Activated T-helper 2 cell treated with anti-CD3 and anti-CD28 coated beads, Interferon-gamma antibody, Interleukin-2, Interleukin-4, amounts not matched to agents 10 μg/mL and 5 μg/mL and 100 μg/mL, durations not matched to agents 14 hours and 24 hours and 36 hours (primary cell): ENCODE results near the gene AGXT. TPM values are rescaled to one million over a fixed set of nuclear protein-coding genes. Genes with fewer than 3 reads are reported as not detected.

Source experiments
- DNase-seq: peaks from one replicate; pipeline ENCODE4 v3.0.0; 2021; ENCODE audit warnings: low spot score
- H3K27ac Mint-ChIP-seq: one replicate; pipeline ENCODE4 v1.8.0; 2021; ENCODE audit warnings: mixed read lengths
- H3K27me3 Mint-ChIP-seq: one replicate; pipeline ENCODE4 v1.8.0; 2021; ENCODE audit warnings: low read depth, mixed read lengths
- H3K36me3 Mint-ChIP-seq: one replicate; pipeline ENCODE4 v1.8.0; 2021; ENCODE audit warnings: low read depth, mixed read lengths
- H3K4me1 Mint-ChIP-seq: one replicate; pipeline ENCODE4 v1.8.0; 2021; ENCODE audit warnings: low read depth, mixed read lengths
- H3K4me3 Mint-ChIP-seq: one replicate; pipeline ENCODE4 v1.8.0; 2021; ENCODE audit warnings: low read depth, mild to moderate bottlenecking, moderate library complexity, mixed read lengths
- H3K9me3 Mint-ChIP-seq: one replicate; pipeline ENCODE4 v1.8.0; 2021; ENCODE audit warnings: mixed read lengths
- intact Hi-C: fragments of 100-400 bp; cut with micrococcal nuclease; formaldehyde crosslinking; loops from one replicate; pipeline ENCODE4 v1.15.1; 2023
- total RNA-seq: library from RNA; stranded (reverse); gene quantifications from 2 replicates; pipeline ENCODE4 v1.2.3, GENCODE V29; 2022

AGXT gene
- total RNA-seq, 1 donor from 2014 or later: not detected

GRCh38 chr2:240864475-240864874 lies 4.1 kb upstream of the AGXT start:
- Mint-ChIP-seq H3K4me3 (no peak overlapping the region), H3K36me3 (no peaks in the 10 kb centered on the region), H3K9me3 (no peaks in the 10 kb centered on the region), H3K27ac (no peak overlapping the region), H3K4me1 (no peaks in the 10 kb centered on the region), H3K27me3 (peaks cover 25% of the 10 kb centered on the region)
- intact Hi-C loops: no loop called here
- DNase-seq: no peak

- H3K27ac Mint-ChIP-seq: no peak overlapping the region
- no peak overlapping the region for H3K4me3 Mint-ChIP-seq
- DNase-seq: no peak
- intact Hi-C loops: no loop called here
- peaks cover 25% of the 10 kb centered on the region for H3K27me3 Mint-ChIP-seq
- no peaks in the 10 kb centered on the region for H3K9me3 Mint-ChIP-seq
- H3K36me3 Mint-ChIP-seq: no peaks in the 10 kb centered on the region
- H3K4me1 Mint-ChIP-seq: no peaks in the 10 kb centered on the region
Measured at GRCh38 chr2:240865391-240865790, 3.2 kb upstream of the AGXT start.

GRCh38 chr2:240869109-240869955 lies 708 bp downstream of the AGXT start:
- no peak for DNase-seq
- intact Hi-C loops: no loop called here
- no peaks in the 10 kb centered on the region for H3K36me3 Mint-ChIP-seq
- no peaks in the 10 kb centered on the region for H3K4me1 Mint-ChIP-seq
- H3K27me3 Mint-ChIP-seq: peaks cover 8% of the 10 kb centered on the region
- H3K9me3 Mint-ChIP-seq: no peaks in the 10 kb centered on the region
- no peak overlapping the region for H3K4me3 Mint-ChIP-seq
- H3K27ac Mint-ChIP-seq: no peak overlapping the region

GRCh38 chr2:240869956-240870875 lies 1.6 kb downstream of the AGXT start:
- H3K36me3 Mint-ChIP-seq: no peaks in the 10 kb centered on the region
- no peak overlapping the region for H3K27ac Mint-ChIP-seq
- no peak overlapping the region for H3K4me3 Mint-ChIP-seq
- DNase-seq: no peak
- peaks cover 3% of the 10 kb centered on the region for H3K27me3 Mint-ChIP-seq
- H3K9me3 Mint-ChIP-seq: no peaks in the 10 kb centered on the region
- intact Hi-C loops: no loop called here
- H3K4me1 Mint-ChIP-seq: no peaks in the 10 kb centered on the region

- H3K36me3 Mint-ChIP-seq: no peaks in the 10 kb centered on the region
- intact Hi-C loops: no loop called here
- no peak overlapping the region for H3K4me3 Mint-ChIP-seq
- no peaks in the 10 kb centered on the region for H3K27me3 Mint-ChIP-seq
- no peaks in the 10 kb centered on the region for H3K9me3 Mint-ChIP-seq
- no peak for DNase-seq
- H3K27ac Mint-ChIP-seq: no peak overlapping the region
- no peaks in the 10 kb centered on the region for H3K4me1 Mint-ChIP-seq
Measured at GRCh38 chr2:240871071-240871958, 2.7 kb downstream of the AGXT start.

GRCh38 chr2:240872317-240873097 lies 3.9 kb downstream of the AGXT start:
- no peak for DNase-seq
- Mint-ChIP-seq H3K36me3 (no peaks in the 10 kb centered on the region), H3K4me1 (no peaks in the 10 kb centered on the region), H3K4me3 (no peak overlapping the region), H3K27ac (no peak overlapping the region), H3K9me3 (no peaks in the 10 kb centered on the region), H3K27me3 (no peaks in the 10 kb centered on the region)
- intact Hi-C loops: no loop called here

- no peaks in the 10 kb centered on the region for H3K36me3 Mint-ChIP-seq
Measured at GRCh38 chr2:240873098-240873788, 4.6 kb downstream of the AGXT start.

GRCh38 chr2:240873805-240874714 lies 5.4 kb downstream of the AGXT start:
- Mint-ChIP-seq H3K4me3 (no peak overlapping the region), H3K36me3 (no peaks in the 10 kb centered on the region), H3K4me1 (no peaks in the 10 kb centered on the region), H3K27ac (no peak overlapping the region), H3K9me3 (no peaks in the 10 kb centered on the region), H3K27me3 (no peaks in the 10 kb centered on the region)
- intact Hi-C loops: no loop called here
- no peak for DNase-seq

More at GRCh38 chr2:240873098-240873788, 4.6 kb downstream of the AGXT start:
- Mint-ChIP-seq H3K27me3 (no peaks in the 10 kb centered on the region), H3K9me3 (no peaks in the 10 kb centered on the region), H3K4me1 (no peaks in the 10 kb centered on the region), H3K4me3 (no peak overlapping the region), H3K27ac (no peak overlapping the region)
- DNase-seq: no peak
- intact Hi-C loops: no loop called here

GRCh38 chr2:240874715-240875227 lies 6.1 kb downstream of the AGXT start:
- Mint-ChIP-seq H3K4me1 (no peaks in the 10 kb centered on the region), H3K36me3 (no peaks in the 10 kb centered on the region), H3K27ac (no peak overlapping the region), H3K4me3 (no peak overlapping the region), H3K27me3 (no peaks in the 10 kb centered on the region), H3K9me3 (no peaks in the 10 kb centered on the region)
- no peak for DNase-seq
- intact Hi-C loops: no loop called here

GRCh38 chr2:240875228-240876034 lies 6.8 kb downstream of the AGXT start:
- Mint-ChIP-seq H3K27ac (no peak overlapping the region), H3K4me1 (no peaks in the 10 kb centered on the region), H3K4me3 (no peak overlapping the region), H3K36me3 (no peaks in the 10 kb centered on the region), H3K27me3 (no peaks in the 10 kb centered on the region), H3K9me3 (no peaks in the 10 kb centered on the region)
- DNase-seq: no peak
- intact Hi-C loops: no loop called here
